ENCODE data around the gene IARS1. TPM values are rescaled to one million over a fixed set of nuclear protein-coding genes. Genes with fewer than 3 reads are reported as not detected.

IARS1 gene
- total and polyA plus RNA-seq, 2 of the 4 experiments (the other 2 are of a cell fraction): 85.3 to 414 TPM

GRCh38 chr9:92254381-92255337 lies 38.8 kb downstream of the IARS1 start (continued):
- no peak for TF ChIP-seq BHLHE40 (IDR thresholded peaks at IDR 0.05; ENCODE audit: low read depth, low read length)

DNA sequence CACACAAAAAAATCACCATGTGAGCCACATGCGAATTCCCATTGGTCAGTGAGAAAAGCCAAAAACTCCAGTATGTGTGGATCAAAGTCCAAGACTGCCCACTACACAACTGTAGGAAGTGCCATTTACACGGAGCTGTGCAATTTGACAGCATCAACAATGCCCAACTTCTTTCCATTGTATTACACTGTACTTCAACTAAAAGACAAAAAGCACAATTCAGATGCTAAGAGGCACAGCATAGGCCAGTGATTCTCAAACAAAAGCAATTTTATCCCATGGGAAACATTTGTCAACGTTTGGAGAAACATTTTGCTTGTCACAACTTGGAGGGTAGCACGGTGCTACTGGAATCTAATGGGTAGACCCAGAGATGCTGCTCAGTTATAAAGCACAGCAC lies 39.8 kb downstream of the IARS1 start:
- Histone ChIP-seq H3K56ac (ENCODE audit: extremely low read depth, insufficient read depth, low read length) (no peak overlapping the region), H2BK120ac (ENCODE audit: low read depth, low read length) (no peak overlapping the region), H3K18ac (ENCODE audit: low read depth, low read length) (no peak overlapping the region), H2AK5ac (ENCODE audit: low read depth, low read length) (no peak overlapping the region), H4K8ac (ENCODE audit: low read depth in 2 of 2, low read length in 2 of 2) (no peak overlapping the region), H3K4me1 (ENCODE audit: control insufficient read depth, insufficient read depth, low read length) (no peaks in the 10 kb centered on the region), H4K5ac (ENCODE audit: low read depth, low read length) (no peak overlapping the region; the same call in 1 of the 2 replicates), H3K9ac (ENCODE audit: low read depth, low read length) (no peak overlapping the region), H3K27me3 (ENCODE audit: control insufficient read depth, insufficient read depth, low read length) (no peaks in the 10 kb centered on the region), H4K20me1 (ENCODE audit: insufficient read depth, low read length) (no peaks in the 10 kb centered on the region), H3K4me2 (ENCODE audit: low read depth, low read length) (no peak overlapping the region), H3K27ac (ENCODE audit: insufficient read depth, low read length) (no peak overlapping the region), H2BK15ac (ENCODE audit: low read depth, low read length) (no peak overlapping the region), H3K36me3 (ENCODE audit: control insufficient read depth, insufficient read depth, low read length) (peaks cover 70% of the 10 kb centered on the region), H4K91ac (ENCODE audit: insufficient read depth, low read depth, low read length) (no peak overlapping the region), H3K23ac (ENCODE audit: low read depth, low read length) (no peak overlapping the region), H3K4ac (ENCODE audit: low read depth, low read length) (no peak overlapping the region), H2AFZ (replicated peaks; ENCODE audit: low read length, poor library complexity) (no peak overlapping the region), H3K4me3 (ENCODE audit: insufficient read depth, low read depth, low read length) (no peak overlapping the region), H3K79me1 (ENCODE audit: low read depth in 1 of 2, low read length in 2 of 2) (peaks cover 20 to 30% of the 10 kb centered on the region in 2 experiments), H2AK9ac (replicated peaks; ENCODE audit: low read depth, low read length, poor library complexity) (no peak overlapping the region), H2BK20ac (ENCODE audit: low read depth, low read length) (no peak overlapping the region), H3K14ac (replicated peaks; ENCODE audit: low read depth, low read length) (no peak overlapping the region), H2BK5ac (ENCODE audit: low read depth, low read length, poor library complexity, severe bottlenecking) (no peak overlapping the region), H3K9me3 (ENCODE audit: control insufficient read depth, insufficient read depth, low read length) (no peaks in the 10 kb centered on the region), H3K9me1 (ENCODE audit: insufficient read depth, low read length) (peaks cover 7% of the 10 kb centered on the region; the same call in 1 of the 2 replicates)
- DNase-seq (no peak), ATAC-seq (ENCODE audit: low read depth) (no peak)
- ChIA-PET POLR2A (ENCODE audit: unreplicated experiment) (no interaction called here), CTCF (no interaction called here)
- intact Hi-C loops (cut with micrococcal nuclease): no loop called here
- WGBS, 2 experiments (ENCODE audit: extremely low coverage in 2 of 2, insufficient read length in 1 of 2): 100% methylated on average over 1 of the region's 4 CpGs; no CpG with 5 or more reads in 1 of the 2 experiments
- in situ Hi-C loops (cut with MboI; ENCODE audit: low sequenced_read_pairs): no loop called here
- no TSS peak for BruUV-seq (replicated peaks)
- dilution Hi-C loops (cut with HindIII; ENCODE audit: low sequenced_read_pairs, unreplicated experiment): no loop called here
- TF ChIP-seq CTCF (conservative IDR thresholded peaks at IDR 0.05; ENCODE audit: low read depth, low read length) (no peak), CHD1 (IDR thresholded peaks at IDR 0.05; ENCODE audit: low read depth, low read length) (no peak), MAZ (IDR thresholded peaks at IDR 0.05; ENCODE audit: borderline replicate concordance, low read depth, low read length) (no peak), NFE2L2 (IDR thresholded peaks at IDR 0.05; ENCODE audit: low read depth, low read length) (no peak), RCOR1 (IDR thresholded peaks at IDR 0.05; ENCODE audit: insufficient replicate concordance, low read length) (no peak), MXI1 (IDR thresholded peaks at IDR 0.05; ENCODE audit: borderline replicate concordance, low read depth, low read length) (no peak), BHLHE40 (IDR thresholded peaks at IDR 0.05; ENCODE audit: low read depth, low read length) (no peak), RFX5 (IDR thresholded peaks at IDR 0.05; ENCODE audit: low read depth, low read length) (no peak), RAD21 (IDR thresholded peaks at IDR 0.05; ENCODE audit: low read length) (no peak), CEBPB (IDR thresholded peaks at IDR 0.05; ENCODE audit: low read depth, low read length) (no peak)
- TF ChIP-seq, protein P1, sequence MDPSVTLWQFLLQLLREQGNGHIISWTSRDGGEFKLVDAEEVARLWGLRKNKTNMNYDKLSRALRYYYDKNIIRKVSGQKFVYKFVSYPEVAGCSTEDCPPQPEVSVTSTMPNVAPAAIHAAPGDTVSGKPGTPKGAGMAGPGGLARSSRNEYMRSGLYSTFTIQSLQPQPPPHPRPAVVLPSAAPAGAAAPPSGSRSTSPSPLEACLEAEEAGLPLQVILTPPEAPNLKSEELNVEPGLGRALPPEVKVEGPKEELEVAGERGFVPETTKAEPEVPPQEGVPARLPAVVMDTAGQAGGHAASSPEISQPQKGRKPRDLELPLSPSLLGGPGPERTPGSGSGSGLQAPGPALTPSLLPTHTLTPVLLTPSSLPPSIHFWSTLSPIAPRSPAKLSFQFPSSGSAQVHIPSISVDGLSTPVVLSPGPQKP (IDR thresholded peaks at IDR 0.05; ENCODE audit: borderline replicate concordance, low read depth, low read length): no peak
